GM12873 (cell line): Measurements from ENCODE around the gene TNRC6A.
A peak's percentile ranks its signal among the peaks of the same experiment; 100 is the strongest.

Experiments
- CTCF ChIP-seq: IDR thresholded peaks from 2 replicates; pipeline ENCODE4 v1.5.1; 2012; ENCODE audit warnings: low read depth, mild to moderate bottlenecking, moderate library complexity, low read length, control low read depth; ENCODE audit not compliant: insufficient read depth; ENCODE audit errors: missing control alignments

TNRC6A gene

GRCh38 chr16:24689128-24689527 is 40.3 kb upstream of the TNRC6A start:
- TF ChIP-seq CTCF, result peak; percentile 48

GRCh38 chr16:24692854-24693253 is 36.6 kb upstream of the TNRC6A start:
- no peak for TF ChIP-seq CTCF

- TF ChIP-seq CTCF, result no peak
Measured at GRCh38 chr16:24694931-24695330, 34.5 kb upstream of the TNRC6A start.

GRCh38 chr16:24696699-24697098 is 32.8 kb upstream of the TNRC6A start:
- no peak for TF ChIP-seq CTCF

- no peak for TF ChIP-seq CTCF
Measured at GRCh38 chr16:24698308-24698707, 31.1 kb upstream of the TNRC6A start.

GRCh38 chr16:24699151-24699723 is 30.2 kb upstream of the TNRC6A start:
- no peak for TF ChIP-seq CTCF

- no peak for TF ChIP-seq CTCF
Measured at GRCh38 chr16:24700549-24701392, 28.7 kb upstream of the TNRC6A start.
